Endothelial cell of umbilical vein (primary cell): Measurements from ENCODE around the gene CACNA2D1. TPM values are rescaled to one million over a fixed set of nuclear protein-coding genes. Genes with fewer than 3 reads are reported as not detected.

Source experiments
- BruUV-seq: library from RNA; stranded (reverse); fragments of 400-500 nt; replicated peaks from 2 replicates; lab custom pipeline; 2021; lab: Mats Ljungman, UMichigan
- CTCF ChIA-PET: fragments of 300-600, 350-600 bp; sonication (Branson Sonifier 250); formaldehyde crosslinking; loops from one replicate; lab custom pipeline; 2021; ENCODE audit warnings: antibody characterized with exemption, inconsistent platforms; lab: Charles Lee
- POLR2A ChIA-PET: fragments of 300-600, 350-600 bp; sonication (Branson Sonifier 250); formaldehyde crosslinking; loops from one replicate; lab custom pipeline; 2021; ENCODE audit warnings: antibody characterized with exemption, inconsistent platforms; lab: Charles Lee
- DNase-seq: peaks from one replicate; pipeline ENCODE4 v3.0.0-alpha.2; 2011; ENCODE audit warnings: low read depth, low spot score
- FAIRE-seq: peaks from 2 replicates; lab custom pipeline; 2011; peaks lifted over from hg19 to GRCh38; lab: Jason Lieb, UNC
- H2AFZ ChIP-seq: 2 replicates; pipeline ENCODE4 v1.6.0; 2012; ENCODE audit warnings: low read depth, low read length, control low read depth, inconsistent platforms
- H3K27ac ChIP-seq: 2 replicates; pipeline ENCODE4 v1.5.1; 2011; ENCODE audit warnings: low read depth, mild to moderate bottlenecking, control low read depth, low read length, moderate library complexity; ENCODE audit not compliant: insufficient read depth
- H3K27me3 ChIP-seq, 2 experiments: 2 replicates each; pipeline versions ENCODE4 v1.6.0 to v1.6.1; 2011; ENCODE audit warnings: low read length in 2 of 2, mixed read lengths in 1 of 2; ENCODE audit not compliant: control insufficient read depth in 2 of 2, insufficient read depth in 2 of 2
- H3K36me3 ChIP-seq, 2 experiments: 2 replicates in 1 of 2; 3 replicates in 1 of 2; pipeline ENCODE4 v1.5.1; 2011; ENCODE audit warnings: low read length in 2 of 2, mild to moderate bottlenecking in 1 of 2, moderate library complexity in 1 of 2; ENCODE audit not compliant: control insufficient read depth in 2 of 2, insufficient read depth in 2 of 2; ENCODE audit errors: extremely low read depth in 1 of 2
- H3K4me1 ChIP-seq: 3 replicates; pipeline ENCODE4 v1.5.1; 2011; ENCODE audit warnings: mild to moderate bottlenecking, low read length; ENCODE audit not compliant: control insufficient read depth, insufficient read depth; ENCODE audit errors: extremely low read depth
- H3K4me2 ChIP-seq: 2 replicates; pipeline ENCODE4 v1.6.1; 2011; ENCODE audit warnings: low read length, control low read depth, mixed read lengths; ENCODE audit not compliant: insufficient read depth
- H3K4me3 ChIP-seq, 3 experiments: fragments of 200-600 bp in 1 of 3; sonication (generic), shearing (Covaris generic) in 1 of 3; replicated peaks in 1 of 3; 2 replicates each; pipeline ENCODE4 v1.5.1; 2011 to 2016; ENCODE audit warnings: control low read depth in 3 of 3, low read length in 3 of 3, mild to moderate bottlenecking in 2 of 3, inconsistent platforms in 1 of 3, low read depth in 1 of 3, moderate library complexity in 1 of 3; ENCODE audit not compliant: insufficient read depth in 1 of 3
- H3K79me2 ChIP-seq: 2 replicates; pipeline ENCODE4 v1.6.0; 2012; ENCODE audit warnings: low read length, inconsistent platforms; ENCODE audit not compliant: control insufficient read depth, insufficient read depth
- H3K9ac ChIP-seq: replicated peaks from 2 replicates; pipeline ENCODE3; 2011; ENCODE audit warnings: low read length, control low read depth; ENCODE audit not compliant: insufficient read depth; ENCODE audit errors: extremely low read depth
- H3K9me1 ChIP-seq: replicated peaks from 3 replicates; pipeline ENCODE4 v1.6.0; 2011; ENCODE audit warnings: mild to moderate bottlenecking, low read length; ENCODE audit not compliant: control insufficient read depth, insufficient read depth; ENCODE audit errors: extremely low read depth
- H3K9me3 ChIP-seq: replicated peaks from 2 replicates; pipeline ENCODE4 v1.5.1; 2012; ENCODE audit warnings: low read length, inconsistent platforms; ENCODE audit not compliant: control insufficient read depth, insufficient read depth
- H4K20me1 ChIP-seq: replicated peaks from 2 replicates; pipeline ENCODE3; 2011; ENCODE audit warnings: mild to moderate bottlenecking, low read length; ENCODE audit not compliant: control insufficient read depth, insufficient read depth; ENCODE audit errors: extremely low read depth
- CTCF ChIP-seq, 2 donors: IDR thresholded peaks; 1 replicate in 1 of 2; 2 replicates in 1 of 2; pipeline ENCODE4 v1.5.1; 2011; ENCODE audit warnings: low read length in 2 of 2, mild to moderate bottlenecking in 2 of 2, moderate library complexity in 2 of 2, control low read depth in 1 of 2, inconsistent platforms in 1 of 2, low read depth in 1 of 2; ENCODE audit not compliant: insufficient read depth in 1 of 2; ENCODE audit errors: extremely low read depth in 1 of 2
- EZH2 ChIP-seq: IDR thresholded peaks from 2 replicates; pipeline ENCODE4 v1.6.1; 2012; ENCODE audit warnings: borderline replicate concordance, low read depth, mild to moderate bottlenecking, moderate library complexity, low read length, inconsistent platforms; ENCODE audit not compliant: severe bottlenecking
- FOS ChIP-seq: IDR thresholded peaks from 2 replicates; pipeline ENCODE4 v1.6.1; 2011; ENCODE audit warnings: mild to moderate bottlenecking, low read length, moderate library complexity, borderline replicate concordance; ENCODE audit not compliant: insufficient read depth
- GATA2 ChIP-seq: IDR thresholded peaks from 2 replicates; pipeline ENCODE4 v1.7.0; 2011; ENCODE audit warnings: low read depth, mild to moderate bottlenecking, moderate library complexity, mixed read lengths, low read length; ENCODE audit not compliant: insufficient read length, insufficient read depth
- JUN ChIP-seq: IDR thresholded peaks from 2 replicates; pipeline ENCODE4 v1.6.1; 2011; ENCODE audit warnings: borderline replicate concordance, low read depth; ENCODE audit not compliant: insufficient read length, insufficient read depth
- MAX ChIP-seq: IDR thresholded peaks from 2 replicates; pipeline ENCODE4 v1.6.1; 2011; ENCODE audit not compliant: insufficient read depth, insufficient read length
- MYC ChIP-seq: IDR thresholded peaks from one replicate; pipeline ENCODE4 v1.6.1; 2011; ENCODE audit warnings: mild to moderate bottlenecking, low read depth, low read length
- POLR2A ChIP-seq: IDR thresholded peaks from 2 replicates; pipeline ENCODE4 v1.6.1; 2012; ENCODE audit warnings: low read depth, mild to moderate bottlenecking, control low read depth, low read length
- POLR2AphosphoS5 ChIP-seq: IDR thresholded peaks from 2 replicates; pipeline ENCODE4 v1.6.1; 2012; ENCODE audit warnings: low read depth, mild to moderate bottlenecking, control low read depth, low read length, moderate library complexity; ENCODE audit not compliant: insufficient read depth
- dilution Hi-C: fragments of 300-500 bp; cut with MboI; formaldehyde crosslinking; loops from one replicate; pipeline ENCODE4 v1.15.0; 2019; ENCODE audit warnings: low sequenced_read_pairs; ENCODE audit not compliant: extremely low pct_ligation_motif_present
- intact Hi-C: fragments of 100-400 bp; cut with micrococcal nuclease; formaldehyde crosslinking; loops from one replicate; pipeline ENCODE4 v1.10.0; 2022
- polyA plus RNA-seq, 4 experiments: library from polyadenylated mRNA; depleted of rRNA in 3 of 4; stranded (reverse) in 3 of 4; unstranded in 1 of 4; fragments of >200 nt; gene quantifications; 2 replicates each; pipeline versions ENCODE4 v1.2.1 to v1.2.3, GENCODE V29; 2011 to 2012; ENCODE audit warnings: missing spikeins in 1 of 4
- total RNA-seq: library from RNA; stranded (reverse); gene quantifications from 2 replicates; pipeline ENCODE4 v1.2.3, GENCODE V29; 2021

CACNA2D1 gene
- total and polyA plus RNA-seq, 2 donors (not counting 3 experiments of a cell fraction or from before 2014, with no cell fraction given): 4.1 to 38.6 TPM

- POLR2A ChIA-PET: no interaction called here
- dilution Hi-C loops: no loop called here
- intact Hi-C loops: loop anchor here (5.0 kb wide), 1 partner anchor 182 kb away; no protein-coding TSS in a partner anchor
- Histone ChIP-seq H3K4me3 (no peak overlapping the region), H4K20me1 (no peaks in the 10 kb centered on the region), H3K36me3 (no peaks in the 10 kb centered on the region), H3K79me2 (no peaks in the 10 kb centered on the region), H3K9ac (no peak overlapping the region), H3K27me3 (no peaks in the 10 kb centered on the region), H3K9me1 (no peaks in the 10 kb centered on the region), H3K4me1 (no peaks in the 10 kb centered on the region), H3K9me3 (no peaks in the 10 kb centered on the region), H3K27ac (no peak overlapping the region), H2AFZ (no peak overlapping the region), H3K4me2 (no peak overlapping the region)
- FAIRE-seq (no peak), DNase-seq (no peak)
- CTCF ChIA-PET: no interaction called here
- no peak for TF ChIP-seq CTCF (IDR thresholded peaks at IDR 0.05; ENCODE audit: extremely low read depth in 1 of 2, insufficient read depth in 1 of 2, low read depth in 1 of 2, low read length in 2 of 2)
- TF ChIP-seq JUN: no peak
- TF ChIP-seq FOS: no peak
- no peak for TF ChIP-seq MAX
- no peak for TF ChIP-seq GATA2
- no TSS peak for BruUV-seq
These were observed 494.3 kb downstream of the CACNA2D1 start for GRCh38 chr7:81949306-81949705.

GRCh38 chr7:81944058-81944457 lies 499.5 kb downstream of the CACNA2D1 start:
- Histone ChIP-seq H2AFZ (no peak overlapping the region), H3K79me2 (no peaks in the 10 kb centered on the region), H3K27ac (no peak overlapping the region), H3K9me3 (no peaks in the 10 kb centered on the region), H3K4me3 (no peak overlapping the region), H4K20me1 (no peaks in the 10 kb centered on the region), H3K36me3 (no peaks in the 10 kb centered on the region), H3K4me2 (no peak overlapping the region), H3K27me3 (no peaks in the 10 kb centered on the region), H3K9me1 (no peaks in the 10 kb centered on the region), H3K9ac (no peak overlapping the region), H3K4me1 (no peaks in the 10 kb centered on the region)
- dilution Hi-C loops (no loop called here), intact Hi-C loops (no loop called here)
- POLR2A ChIA-PET: no interaction called here
- CTCF ChIA-PET: no interaction called here
- no TSS peak for BruUV-seq
- DNase-seq (no peak), FAIRE-seq (no peak)
- TF ChIP-seq FOS (no peak), CTCF (IDR thresholded peaks at IDR 0.05; ENCODE audit: extremely low read depth in 1 of 2, insufficient read depth in 1 of 2, low read depth in 1 of 2, low read length in 2 of 2) (no peak), MAX (no peak), POLR2AphosphoS5 (no peak), POLR2A (no peak), EZH2 (no peak), MYC (no peak), GATA2 (no peak)
